K562 (cell line): ENCODE data around the gene VAT1L. TPM values are rescaled to one million over a fixed set of nuclear protein-coding genes. Genes with fewer than 3 reads are reported as not detected.

ENCODE experiments used
- CBX1 ChIP-seq: sonication (generic); IDR thresholded peaks from 2 replicates; pipeline ENCODE4 v1.6.1; 2016; ENCODE audit warnings: antibody characterized with exemption, low read depth, mild to moderate bottlenecking
- KHSRP ChIP-seq: fragments of 450-650 bp; IDR thresholded peaks from 2 replicates; pipeline ENCODE4 v1.6.1; 2017
- MEIS2 ChIP-seq: fragments of 450-650 bp; IDR thresholded peaks from 2 replicates; pipeline ENCODE4 v1.6.1; 2014; ENCODE audit warnings: mild to moderate bottlenecking; ENCODE audit not compliant: partially characterized antibody
- MXD1 ChIP-seq: fragments of 250-450 bp; sonication (Bioruptor Pico); IDR thresholded peaks from 2 replicates; pipeline ENCODE4 v1.8.0; 2021; ENCODE audit warnings: borderline replicate concordance, mild to moderate bottlenecking, moderate library complexity; ENCODE audit not compliant: poor library complexity, severe bottlenecking
- NFYB ChIP-seq: IDR thresholded peaks from 2 replicates; pipeline ENCODE4 v1.6.1; 2011; ENCODE audit warnings: mild to moderate bottlenecking, moderate library complexity; ENCODE audit not compliant: insufficient read length; ENCODE audit errors: extremely low read depth
- POLR2AphosphoS5 ChIP-seq: IDR thresholded peaks from 2 replicates; pipeline ENCODE4 v1.6.1; 2011; ENCODE audit warnings: mild to moderate bottlenecking, low read depth, low read length, moderate library complexity; ENCODE audit not compliant: control insufficient read depth, insufficient read depth
- RB1 ChIP-seq: fragments of 450-650 bp; IDR thresholded peaks from 2 replicates; pipeline ENCODE4 v1.6.1; 2017; ENCODE audit warnings: low read depth, mild to moderate bottlenecking
- STAG1 ChIP-seq: sonication (generic); formaldehyde crosslinking; IDR thresholded peaks from 2 replicates; pipeline ENCODE4 v1.5.0; 2020; ENCODE audit warnings: missing genetic modification reagents, borderline replicate concordance
- ZBTB1 ChIP-seq: sonication (generic); formaldehyde crosslinking; IDR thresholded peaks from 2 replicates; pipeline ENCODE4 v1.8.1; 2023; ENCODE audit warnings: missing genetic modification reagents, low read depth, mild to moderate bottlenecking, borderline replicate concordance
- ZNF232 ChIP-seq: sonication (generic); formaldehyde crosslinking; IDR thresholded peaks from 2 replicates; pipeline ENCODE4 v1.8.0; 2022; ENCODE audit warnings: mild to moderate bottlenecking, missing genetic modification reagents
- ZNF318 ChIP-seq, 2 experiments: fragments of 450-650 bp; IDR thresholded peaks; 2 replicates each; pipeline ENCODE4 v1.6.1; 2016; ENCODE audit warnings: mild to moderate bottlenecking in 2 of 2, borderline replicate concordance in 1 of 2, low read depth in 1 of 2, moderate library complexity in 1 of 2
- ZNF431 ChIP-seq: sonication (generic); formaldehyde crosslinking; IDR thresholded peaks from 2 replicates; pipeline ENCODE4 v1.8.0; 2022; ENCODE audit warnings: mild to moderate bottlenecking, missing genetic modification reagents
- polyA plus RNA-seq, 8 experiments: library from polyadenylated mRNA; depleted of rRNA in 4 of 8; stranded (reverse) in 5 of 8; unstranded in 3 of 8; fragments of >200 nt; fragmentation: Nextera tagmentation in 2 of 8; fragmentation: Illumina TruSeq in 1 of 8; extraction: Ambion mirVana in 2 of 8; extraction: Trizol in 1 of 8; gene quantifications; 2 replicates each; pipeline versions ENCODE4 v1.2.1 to v1.2.3, GENCODE V29; 2011 to 2014; ENCODE audit warnings: inconsistent platforms in 1 of 8, missing spikeins in 1 of 8
- total RNA-seq, 7 experiments: library from RNA; depleted of rRNA in 6 of 7; stranded (reverse); fragments of >200 nt in 6 of 7; fragmentation: Illumina TruSeq in 2 of 7; extraction: Trizol in 2 of 7; gene quantifications; 2 replicates each; pipeline versions ENCODE4 v1.2.1 to v1.2.3, GENCODE V29; 2011 to 2021; ENCODE audit warnings: low replicate concordance in 1 of 7
- TF ChIP-seq, protein P1 (sequence below): fragments of 250-450 bp; sonication (Bioruptor Pico); IDR thresholded peaks from 2 replicates; pipeline ENCODE4 v1.8.0; 2021; ENCODE audit warnings: moderate library complexity, mild to moderate bottlenecking, inconsistent platforms

The VAT1L gene
- total and polyA plus RNA-seq, 9 of the 15 experiments (the other 6 are each of a cell fraction or from before 2014, with no cell fraction given) = 0.01 TPM; not detected in 8

DNA sequence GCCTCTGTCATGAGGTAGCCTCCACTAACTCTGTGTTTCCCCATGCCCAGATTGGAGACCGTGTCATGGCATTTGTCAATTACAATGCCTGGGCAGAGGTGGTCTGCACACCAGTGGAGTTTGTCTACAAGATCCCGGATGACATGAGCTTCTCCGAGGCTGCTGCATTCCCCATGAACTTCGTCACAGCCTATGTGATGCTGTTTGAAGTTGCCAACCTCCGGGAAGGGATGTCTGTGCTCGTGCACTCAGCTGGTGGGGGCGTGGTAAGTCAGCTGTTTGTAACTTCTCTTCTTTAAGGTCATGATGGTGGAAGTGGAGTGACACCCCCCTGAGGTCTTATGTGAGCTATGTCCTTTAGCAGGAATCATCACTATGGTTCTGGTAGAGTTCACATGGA, 36.8 kb downstream of the VAT1L start (continued):
- TF ChIP-seq ZNF318 (IDR thresholded peaks at IDR 0.05; ENCODE audit: borderline replicate concordance in 1 of 2, low read depth in 1 of 2) (no peak), CBX1 (no peak), RB1 (no peak), KHSRP (no peak), MXD1 (CRISPR knock-in tag) (no peak), ZNF431 (CRISPR knock-in tag) (no peak), POLR2AphosphoS5 (no peak), STAG1 (CRISPR knock-in tag) (no peak), ZNF232 (no peak), ZBTB1 (no peak), NFYB (no peak), MEIS2 (no peak)
- TF ChIP-seq, protein P1, sequence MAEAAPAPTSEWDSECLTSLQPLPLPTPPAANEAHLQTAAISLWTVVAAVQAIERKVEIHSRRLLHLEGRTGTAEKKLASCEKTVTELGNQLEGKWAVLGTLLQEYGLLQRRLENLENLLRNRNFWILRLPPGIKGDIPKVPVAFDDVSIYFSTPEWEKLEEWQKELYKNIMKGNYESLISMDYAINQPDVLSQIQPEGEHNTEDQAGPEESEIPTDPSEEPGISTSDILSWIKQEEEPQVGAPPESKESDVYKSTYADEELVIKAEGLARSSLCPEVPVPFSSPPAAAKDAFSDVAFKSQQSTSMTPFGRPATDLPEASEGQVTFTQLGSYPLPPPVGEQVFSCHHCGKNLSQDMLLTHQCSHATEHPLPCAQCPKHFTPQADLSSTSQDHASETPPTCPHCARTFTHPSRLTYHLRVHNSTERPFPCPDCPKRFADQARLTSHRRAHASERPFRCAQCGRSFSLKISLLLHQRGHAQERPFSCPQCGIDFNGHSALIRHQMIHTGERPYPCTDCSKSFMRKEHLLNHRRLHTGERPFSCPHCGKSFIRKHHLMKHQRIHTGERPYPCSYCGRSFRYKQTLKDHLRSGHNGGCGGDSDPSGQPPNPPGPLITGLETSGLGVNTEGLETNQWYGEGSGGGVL (CRISPR knock-in tag) = no peak
